HepG2 (cell line): ENCODE data around the gene C4B. TPM values are rescaled to one million over a fixed set of nuclear protein-coding genes. Genes with fewer than 3 reads are reported as not detected.

Experiments used
- ATF2 ChIP-seq: sonication (generic); formaldehyde crosslinking; IDR thresholded peaks from 2 replicates; pipeline ENCODE4 v1.4.0; 2020; ENCODE audit warnings: missing genetic modification reagents
- CSRNP1 ChIP-seq: sonication (generic); formaldehyde crosslinking; IDR thresholded peaks from 2 replicates; pipeline ENCODE4 v1.8.1; 2023; ENCODE audit warnings: mild to moderate bottlenecking, missing genetic modification reagents
- HNRNPH1 ChIP-seq: fragments of 200-400 bp; formaldehyde crosslinking; optimal IDR thresholded peaks from 2 replicates; pipeline ENCODE3; 2017; ENCODE audit warnings: mild to moderate bottlenecking, low read depth, low read length
- ISL2 ChIP-seq: sonication (generic); formaldehyde crosslinking; IDR thresholded peaks from 2 replicates; pipeline ENCODE4 v1.5.0; 2020; ENCODE audit warnings: missing genetic modification reagents
- RXRA ChIP-seq: sonication (generic); formaldehyde crosslinking; IDR thresholded peaks from 2 replicates; pipeline ENCODE4 v1.5.1; 2020; ENCODE audit warnings: missing genetic modification reagents
- ZBTB3 ChIP-seq: sonication (generic); formaldehyde crosslinking; IDR thresholded peaks from 2 replicates; pipeline ENCODE4 v1.4.0; 2020; ENCODE audit warnings: low read depth, mild to moderate bottlenecking, moderate library complexity, missing genetic modification reagents, borderline replicate concordance
- ZNF224 ChIP-seq: sonication (generic); formaldehyde crosslinking; IDR thresholded peaks from 2 replicates; pipeline ENCODE4 v1.5.0; 2020; ENCODE audit warnings: mild to moderate bottlenecking, missing genetic modification reagents
- ZNF333 ChIP-seq: sonication (generic); formaldehyde crosslinking; IDR thresholded peaks from 2 replicates; pipeline ENCODE4 v1.4.0; 2020; ENCODE audit warnings: mild to moderate bottlenecking, missing genetic modification reagents, borderline replicate concordance
- ZNF33A ChIP-seq: sonication (generic); formaldehyde crosslinking; IDR thresholded peaks from 2 replicates; pipeline ENCODE4 v1.5.1; 2020; ENCODE audit warnings: missing genetic modification reagents, mild to moderate bottlenecking, moderate library complexity, borderline replicate concordance
- ZNF34 ChIP-seq: sonication (generic); formaldehyde crosslinking; IDR thresholded peaks from 2 replicates; pipeline ENCODE4 v1.4.0; 2020; ENCODE audit warnings: mild to moderate bottlenecking, missing genetic modification reagents, borderline replicate concordance
- ZNF672 ChIP-seq: sonication (generic); formaldehyde crosslinking; IDR thresholded peaks from 2 replicates; pipeline ENCODE4 v1.8.1; 2022; ENCODE audit warnings: missing genetic modification reagents
- polyA plus RNA-seq, 8 experiments: library from polyadenylated mRNA; depleted of rRNA in 3 of 8; stranded (reverse) in 7 of 8; unstranded in 1 of 8; fragments of >200 nt; fragmentation: Illumina TruSeq in 4 of 8; extraction: Trizol in 4 of 8; gene quantifications; 2 replicates each; pipeline versions ENCODE4 v1.2.1 to v1.2.3, GENCODE V29; 2011 to 2016; ENCODE audit warnings: low read depth in 4 of 8, missing spikeins in 1 of 8, mixed read lengths in 1 of 8; ENCODE audit not compliant: insufficient read depth in 1 of 8
- total RNA-seq, 5 experiments: library from RNA; depleted of rRNA; stranded (reverse); fragments of >200 nt; fragmentation: Illumina TruSeq; extraction: Trizol; gene quantifications; 2 replicates each; pipeline ENCODE4 v1.2.3, GENCODE V29; 2016; ENCODE audit warnings: low read depth in 1 of 5
- TF ChIP-seq, protein P1 (sequence below): sonication (generic); formaldehyde crosslinking; IDR thresholded peaks from 2 replicates; pipeline ENCODE4 v1.5.0; 2020; ENCODE audit warnings: mild to moderate bottlenecking, missing genetic modification reagents, borderline replicate concordance
- TF ChIP-seq, protein P2 (sequence below): sonication (generic); formaldehyde crosslinking; IDR thresholded peaks from 2 replicates; pipeline ENCODE4 v1.5.0; 2020; ENCODE audit warnings: missing genetic modification reagents

Gene C4B
- total and polyA plus RNA-seq, 2 of the 13 experiments (the other 11 are each of a cell fraction or from before 2014, with no cell fraction given) = 167 to 538 TPM

DNA sequence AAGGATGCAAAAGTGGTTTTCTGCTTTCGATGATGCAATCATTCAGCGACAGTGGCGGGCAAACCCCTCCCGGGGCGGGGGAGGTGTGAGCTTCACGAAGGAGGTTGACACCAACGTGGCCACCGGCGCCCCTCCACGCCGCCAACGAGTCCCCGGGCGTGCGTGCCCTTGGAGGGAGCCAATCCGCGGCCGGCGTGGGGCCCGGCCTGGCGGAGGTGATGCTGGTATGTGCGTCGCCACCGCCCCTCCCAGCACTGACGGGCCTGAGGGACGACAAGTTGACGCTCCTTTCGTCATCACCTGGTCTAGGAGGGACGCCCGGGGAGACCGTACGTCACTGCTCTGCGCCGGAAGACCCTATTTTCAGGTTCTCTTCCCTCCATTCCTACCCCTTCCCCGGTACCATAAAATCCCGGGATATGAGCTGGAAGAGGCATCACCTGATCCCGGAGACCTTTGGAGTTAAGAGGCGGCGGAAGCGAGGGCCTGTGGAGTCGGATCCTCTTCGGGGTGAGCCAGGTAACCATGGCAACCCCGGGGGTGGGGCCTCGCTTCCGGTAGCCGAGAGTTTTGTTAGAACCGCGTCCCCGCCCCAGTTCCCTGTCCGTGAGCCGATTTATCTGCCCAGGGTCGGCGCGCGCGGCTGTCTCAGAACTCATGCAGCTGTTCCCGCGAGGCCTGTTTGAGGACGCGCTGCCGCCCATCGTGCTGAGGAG lies 42.4 kb upstream of the C4B start, which contains the start of gene DXO (continued):
- TF ChIP-seq CSRNP1 (CRISPR knock-in tag) = peak; percentile 92; the same call in 1 of the 2 replicates
- TF ChIP-seq ATF2 (CRISPR knock-in tag) = peak; percentile 97
- TF ChIP-seq, protein P1, sequence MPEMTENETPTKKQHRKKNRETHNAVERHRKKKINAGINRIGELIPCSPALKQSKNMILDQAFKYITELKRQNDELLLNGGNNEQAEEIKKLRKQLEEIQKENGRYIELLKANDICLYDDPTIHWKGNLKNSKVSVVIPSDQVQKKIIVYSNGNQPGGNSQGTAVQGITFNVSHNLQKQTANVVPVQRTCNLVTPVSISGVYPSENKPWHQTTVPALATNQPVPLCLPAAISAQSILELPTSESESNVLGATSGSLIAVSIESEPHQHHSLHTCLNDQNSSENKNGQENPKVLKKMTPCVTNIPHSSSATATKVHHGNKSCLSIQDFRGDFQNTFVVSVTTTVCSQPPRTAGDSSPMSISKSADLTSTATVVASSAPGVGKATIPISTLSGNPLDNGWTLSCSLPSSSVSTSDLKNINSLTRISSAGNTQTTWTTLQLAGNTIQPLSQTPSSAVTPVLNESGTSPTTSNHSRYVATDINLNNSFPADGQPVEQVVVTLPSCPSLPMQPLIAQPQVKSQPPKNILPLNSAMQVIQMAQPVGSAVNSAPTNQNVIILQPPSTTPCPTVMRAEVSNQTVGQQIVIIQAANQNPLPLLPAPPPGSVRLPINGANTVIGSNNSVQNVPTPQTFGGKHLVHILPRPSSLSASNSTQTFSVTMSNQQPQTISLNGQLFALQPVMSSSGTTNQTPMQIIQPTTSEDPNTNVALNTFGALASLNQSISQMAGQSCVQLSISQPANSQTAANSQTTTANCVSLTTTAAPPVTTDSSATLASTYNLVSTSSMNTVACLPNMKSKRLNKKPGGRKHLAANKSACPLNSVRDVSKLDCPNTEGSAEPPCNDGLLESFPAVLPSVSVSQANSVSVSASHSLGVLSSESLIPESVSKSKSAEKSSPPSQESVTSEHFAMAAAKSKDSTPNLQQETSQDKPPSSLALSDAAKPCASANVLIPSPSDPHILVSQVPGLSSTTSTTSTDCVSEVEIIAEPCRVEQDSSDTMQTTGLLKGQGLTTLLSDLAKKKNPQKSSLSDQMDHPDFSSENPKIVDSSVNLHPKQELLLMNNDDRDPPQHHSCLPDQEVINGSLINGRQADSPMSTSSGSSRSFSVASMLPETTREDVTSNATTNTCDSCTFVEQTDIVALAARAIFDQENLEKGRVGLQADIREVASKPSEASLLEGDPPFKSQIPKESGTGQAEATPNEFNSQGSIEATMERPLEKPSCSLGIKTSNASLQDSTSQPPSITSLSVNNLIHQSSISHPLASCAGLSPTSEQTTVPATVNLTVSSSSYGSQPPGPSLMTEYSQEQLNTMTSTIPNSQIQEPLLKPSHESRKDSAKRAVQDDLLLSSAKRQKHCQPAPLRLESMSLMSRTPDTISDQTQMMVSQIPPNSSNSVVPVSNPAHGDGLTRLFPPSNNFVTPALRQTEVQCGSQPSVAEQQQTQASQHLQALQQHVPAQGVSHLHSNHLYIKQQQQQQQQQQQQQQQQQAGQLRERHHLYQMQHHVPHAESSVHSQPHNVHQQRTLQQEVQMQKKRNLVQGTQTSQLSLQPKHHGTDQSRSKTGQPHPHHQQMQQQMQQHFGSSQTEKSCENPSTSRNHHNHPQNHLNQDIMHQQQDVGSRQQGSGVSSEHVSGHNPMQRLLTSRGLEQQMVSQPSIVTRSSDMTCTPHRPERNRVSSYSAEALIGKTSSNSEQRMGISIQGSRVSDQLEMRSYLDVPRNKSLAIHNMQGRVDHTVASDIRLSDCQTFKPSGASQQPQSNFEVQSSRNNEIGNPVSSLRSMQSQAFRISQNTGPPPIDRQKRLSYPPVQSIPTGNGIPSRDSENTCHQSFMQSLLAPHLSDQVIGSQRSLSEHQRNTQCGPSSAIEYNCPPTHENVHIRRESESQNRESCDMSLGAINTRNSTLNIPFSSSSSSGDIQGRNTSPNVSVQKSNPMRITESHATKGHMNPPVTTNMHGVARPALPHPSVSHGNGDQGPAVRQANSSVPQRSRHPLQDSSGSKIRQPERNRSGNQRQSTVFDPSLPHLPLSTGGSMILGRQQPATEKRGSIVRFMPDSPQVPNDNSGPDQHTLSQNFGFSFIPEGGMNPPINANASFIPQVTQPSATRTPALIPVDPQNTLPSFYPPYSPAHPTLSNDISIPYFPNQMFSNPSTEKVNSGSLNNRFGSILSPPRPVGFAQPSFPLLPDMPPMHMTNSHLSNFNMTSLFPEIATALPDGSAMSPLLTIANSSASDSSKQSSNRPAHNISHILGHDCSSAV (CRISPR knock-in tag) = no peak
- peak; percentile 49 for TF ChIP-seq RXRA (CRISPR knock-in tag)
- TF ChIP-seq ISL2 (CRISPR knock-in tag) = peak; percentile 75
- 0 out of 2 replicates have a peak, but pooled peaks have one; percentile 71 for TF ChIP-seq ZBTB3 (CRISPR knock-in tag)
- TF ChIP-seq, protein P2, sequence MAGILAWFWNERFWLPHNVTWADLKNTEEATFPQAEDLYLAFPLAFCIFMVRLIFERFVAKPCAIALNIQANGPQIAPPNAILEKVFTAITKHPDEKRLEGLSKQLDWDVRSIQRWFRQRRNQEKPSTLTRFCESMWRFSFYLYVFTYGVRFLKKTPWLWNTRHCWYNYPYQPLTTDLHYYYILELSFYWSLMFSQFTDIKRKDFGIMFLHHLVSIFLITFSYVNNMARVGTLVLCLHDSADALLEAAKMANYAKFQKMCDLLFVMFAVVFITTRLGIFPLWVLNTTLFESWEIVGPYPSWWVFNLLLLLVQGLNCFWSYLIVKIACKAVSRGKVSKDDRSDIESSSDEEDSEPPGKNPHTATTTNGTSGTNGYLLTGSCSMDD (CRISPR knock-in tag) = 0 out of 2 replicates have a peak, but pooled peaks have one; percentile 76
- TF ChIP-seq ZNF33A (CRISPR knock-in tag) = no peak
- TF ChIP-seq ZNF34 (CRISPR knock-in tag) = peak; percentile 34; the same call in 1 of the 2 replicates
- TF ChIP-seq ZNF672 (CRISPR knock-in tag) = peak; percentile 93
- TF ChIP-seq ZNF224 (CRISPR knock-in tag) = peak; percentile 66; the same call in 1 of the 2 replicates
- TF ChIP-seq HNRNPH1 = no peak
- TF ChIP-seq ZNF333 (CRISPR knock-in tag) = peak; percentile 61; the same call in 1 of the 2 replicates
